Stomach (tissue), 9 donors: Measurements from ENCODE around the gene DMRTC1B. TPM values are rescaled to one million over a fixed set of nuclear protein-coding genes. Genes with fewer than 3 reads are reported as not detected.
"Not testable (repeated sequence)": the region's sequence is repeated elsewhere in the genome, so short reads cannot be mapped to it uniquely, and the experiment has no call there.

Source experiments
- DNase-seq, 2 donors: peaks; one replicate each; pipeline versions ENCODE4 v3.0.0 to v3.0.0-alpha.2; 2013 to 2019
- H3K27ac ChIP-seq, 5 donors: fragments of 200-600 bp in 4 of 5; sonication (generic) in 4 of 5; one replicate each; pipeline ENCODE4 v1.5.1; 2013 to 2019; ENCODE audit warnings: mild to moderate bottlenecking in 1 of 5, moderate library complexity in 1 of 5
- H3K27me3 ChIP-seq, 3 donors: fragments of 200-600 bp; sonication (generic); one replicate each; pipeline ENCODE4 v1.5.1; 2017 to 2019; ENCODE audit warnings: mixed run types in 1 of 3
- H3K36me3 ChIP-seq, 4 donors: fragments of 200-600 bp; sonication (generic); 1 replicate in 3 of 4; 2 replicates in 1 of 4; pipeline ENCODE4 v1.5.1; 2016 to 2019
- H3K4me1 ChIP-seq, 4 donors: fragments of 200-600 bp; sonication (generic); one replicate each; pipeline ENCODE4 v1.5.1; 2016 to 2019
- H3K4me3 ChIP-seq, 4 donors: fragments of 200-600 bp; sonication (generic) in 3 of 4; one replicate each; pipeline ENCODE4 v1.5.1; 2016 to 2019; ENCODE audit warnings: mild to moderate bottlenecking in 1 of 4
- H3K9me3 ChIP-seq, 4 donors: fragments of 200-600 bp; sonication (generic); one replicate each; pipeline ENCODE4 v1.5.1; 2016 to 2019
- WGBS, 5 donors: extraction: QIAGEN DNeasy Blood & Tissue Kit in 3 of 5; methylation state at CpG; one replicate each; pipeline versions ENCODE4 v1.1.5 to v1.1.7; 2013 to 2018; 5-methylcytosine and 5-hydroxymethylcytosine counted together
- intact Hi-C: fragments of 100-400 bp; cut with DNase I; formaldehyde crosslinking; loops from one replicate; pipeline ENCODE4 v1.15.1; 2023; ENCODE audit warnings: low total_unique reads
- polyA plus RNA-seq, 3 donors: library from polyadenylated mRNA; stranded (reverse); fragments of 200-250 nt; gene quantifications; one replicate each; pipeline ENCODE4 v1.2.3, GENCODE V29; 2013
- total RNA-seq, 5 donors: library from RNA; depleted of rRNA; stranded (reverse); fragments of >200 nt; gene quantifications; one replicate each; pipeline versions ENCODE4 v1.1.0 to v1.2.3, GENCODE V29; 2014 to 2016
- donor health status: healthy with polysubstance abuse.
- donor health status: Bipolar disorder and iron deficiency.
- donor health status: healthy.

DMRTC1B gene
- total and polyA plus RNA-seq, 8 donors = 0.93 to 2.9 (median 1.1) TPM; not detected in 5

- WGBS, 5 donors = no CpG with 5 or more reads among the region's 15 CpGs
- H3K4me1 ChIP-seq, intact Hi-C loops: not testable (repeated sequence)
Observed at GRCh38 chrX:72782560-72782959, 5.9 kb downstream of the DMRTC1B start, which contains the start of gene FAM236B. Gene FAM236B, minus strand, starts transcription at chrX:72782660. Its CDS starts 100 bp downstream, at chrX:72782560.

GRCh38 chrX:72783365-72783936 is 6.8 kb downstream of the DMRTC1B start:
- H3K27me3 ChIP-seq, DNase-seq, H3K36me3 ChIP-seq, intact Hi-C loops, H3K27ac ChIP-seq, H3K4me1 ChIP-seq, H3K9me3 ChIP-seq, H3K4me3 ChIP-seq: not testable (repeated sequence)
- no CpG with 5 or more reads among the region's 8 CpGs for WGBS, 5 donors

More at GRCh38 chrX:72782560-72782959, 5.9 kb downstream of the DMRTC1B start, which contains the start of gene FAM236B:
- not testable (repeated sequence) for DNase-seq, H3K4me3 ChIP-seq, H3K9me3 ChIP-seq, H3K36me3 ChIP-seq, H3K27me3 ChIP-seq, H3K27ac ChIP-seq

- DNase-seq, H3K4me1 ChIP-seq, H3K9me3 ChIP-seq, H3K36me3 ChIP-seq, H3K27me3 ChIP-seq, H3K27ac ChIP-seq, intact Hi-C loops, H3K4me3 ChIP-seq: not testable (repeated sequence)
- no CpG with 5 or more reads among the region's 6 CpGs for WGBS, 5 donors
Observed at GRCh38 chrX:72783964-72784363, 7.3 kb downstream of the DMRTC1B start.

- WGBS, 5 donors = no CpG with 5 or more reads among the region's 1 CpG
- DNase-seq, intact Hi-C loops, H3K4me1 ChIP-seq, H3K27me3 ChIP-seq, H3K4me3 ChIP-seq, H3K27ac ChIP-seq, H3K36me3 ChIP-seq, H3K9me3 ChIP-seq: not testable (repeated sequence)
Observed at GRCh38 chrX:72788142-72788541, 11.5 kb downstream of the DMRTC1B start.

- intact Hi-C loops, DNase-seq, H3K27ac ChIP-seq, H3K36me3 ChIP-seq, H3K27me3 ChIP-seq, H3K4me3 ChIP-seq, H3K9me3 ChIP-seq, H3K4me1 ChIP-seq: not testable (repeated sequence)
- WGBS, 5 donors = 78 to 100% (median 100%) methylated on average over 1 of the region's 3 CpGs; no CpG with 5 or more reads in 2 of the 5 donors
Observed at GRCh38 chrX:72790390-72790789, 13.7 kb downstream of the DMRTC1B start.

- intact Hi-C loops, H3K4me1 ChIP-seq, H3K4me3 ChIP-seq, H3K9me3 ChIP-seq, H3K27ac ChIP-seq, H3K27me3 ChIP-seq, DNase-seq, H3K36me3 ChIP-seq: not testable (repeated sequence)
- WGBS, 5 donors = no CpG with 5 or more reads among the region's 13 CpGs
Observed at GRCh38 chrX:72808110-72808509, 31.4 kb downstream of the DMRTC1B start, which contains the start of gene FAM236D. Gene FAM236D, minus strand, starts transcription at chrX:72808210. Its CDS starts 100 bp downstream, at chrX:72808110.

- H3K9me3 ChIP-seq, DNase-seq, H3K27me3 ChIP-seq, intact Hi-C loops, H3K27ac ChIP-seq, H3K4me3 ChIP-seq, H3K4me1 ChIP-seq, H3K36me3 ChIP-seq: not testable (repeated sequence)
- WGBS, 5 donors = no CpG with 5 or more reads among the region's 13 CpGs
Observed at GRCh38 chrX:72830701-72831100, 54.0 kb downstream of the DMRTC1B start.

- H3K9me3 ChIP-seq, H3K27me3 ChIP-seq, H3K4me1 ChIP-seq, intact Hi-C loops, DNase-seq, H3K4me3 ChIP-seq, H3K27ac ChIP-seq, H3K36me3 ChIP-seq: not testable (repeated sequence)
- no CpG with 5 or more reads among the region's 2 CpGs for WGBS, 5 donors
Observed at GRCh38 chrX:72837532-72837931, 60.8 kb downstream of the DMRTC1B start.

- H3K9me3 ChIP-seq, H3K27me3 ChIP-seq, H3K27ac ChIP-seq, H3K4me3 ChIP-seq, H3K36me3 ChIP-seq, H3K4me1 ChIP-seq, DNase-seq, intact Hi-C loops: not testable (repeated sequence)
- no CpG with 5 or more reads among the region's 2 CpGs for WGBS, 5 donors
Observed at GRCh38 chrX:72882898-72883297, 106.2 kb downstream of the DMRTC1B start.

GRCh38 chrX:72889740-72890139 is 113.0 kb downstream of the DMRTC1B start:
- H3K4me3 ChIP-seq, DNase-seq, intact Hi-C loops, H3K36me3 ChIP-seq, H3K27me3 ChIP-seq, H3K27ac ChIP-seq, H3K4me1 ChIP-seq, H3K9me3 ChIP-seq: not testable (repeated sequence)
- WGBS, 5 donors = no CpG with 5 or more reads among the region's 14 CpGs
